GM18861 (cell line): ENCODE results near the gene CEACAM4.
"Not testable (repeated sequence)": the region's sequence is repeated elsewhere in the genome, so short reads cannot be mapped to it uniquely, and the experiment has no call there.

ENCODE experiments used
- ATAC-seq: cut with Tn5 transposase; IDR thresholded peaks from one replicate; pipeline ENCODE4 v1.9.1; 2021; ENCODE audit not compliant: unreplicated experiment

The CEACAM4 gene

GRCh38 chr19:41626877-41627276 is at the start of gene CEACAM4:
TSS of gene CEACAM4 (minus strand) at chr19:41627074. CDS start at chr19:41626963, 111 bp downstream.
- ATAC-seq = no peak

DNA sequence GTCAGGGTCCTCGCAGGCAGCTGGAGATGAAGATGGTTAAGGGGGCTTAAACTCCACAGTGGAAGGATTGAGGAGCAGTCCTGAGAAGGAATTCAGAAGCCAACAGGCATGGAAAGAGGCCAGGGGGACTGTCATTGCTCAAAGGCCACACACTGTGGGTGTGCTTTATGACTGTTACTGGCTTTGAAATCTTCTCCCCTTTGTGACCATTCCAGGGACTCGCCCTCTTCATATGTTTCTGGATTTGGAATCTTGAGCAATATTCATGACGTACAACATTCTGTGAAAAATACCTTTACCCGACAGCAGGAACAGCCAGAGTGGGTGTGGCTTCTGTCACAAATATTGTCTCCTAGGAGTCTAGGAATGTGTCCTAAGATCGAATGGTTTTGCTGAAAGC is 44.6 kb upstream of the CEACAM4 start:
- no peak for ATAC-seq

GRCh38 chr19:41670755-41671154 is 43.9 kb upstream of the CEACAM4 start:
- ATAC-seq = no peak

GRCh38 chr19:41668315-41668714 is 41.4 kb upstream of the CEACAM4 start:
- no peak for ATAC-seq

DNA sequence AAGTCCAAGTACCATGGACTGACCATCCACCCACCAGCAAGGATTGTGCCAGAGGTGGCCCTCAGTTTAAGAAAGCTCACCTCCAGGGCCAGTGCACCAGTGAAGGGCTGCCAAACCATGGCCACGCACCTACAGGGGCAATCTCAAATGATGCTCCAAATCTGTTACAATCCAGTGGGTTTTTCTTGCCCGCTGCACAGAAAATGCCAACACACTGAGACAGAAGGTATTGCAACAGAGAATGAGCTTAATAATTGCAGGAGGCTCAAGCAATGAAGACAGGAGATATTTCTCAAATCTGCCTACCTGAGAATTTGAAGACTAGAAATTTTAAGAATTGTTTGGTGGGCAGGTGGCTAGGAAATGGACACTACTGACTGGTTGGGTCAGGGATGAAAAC is 39.2 kb upstream of the CEACAM4 start:
- no peak for ATAC-seq

- ATAC-seq = no peak
Observed at GRCh38 chr19:41657157-41657556, 30.3 kb upstream of the CEACAM4 start.

- not testable (repeated sequence) for ATAC-seq
Observed at GRCh38 chr19:41656756-41657155, 29.9 kb upstream of the CEACAM4 start.

GRCh38 chr19:41652250-41652649 is 25.4 kb upstream of the CEACAM4 start:
- no peak for ATAC-seq

DNA sequence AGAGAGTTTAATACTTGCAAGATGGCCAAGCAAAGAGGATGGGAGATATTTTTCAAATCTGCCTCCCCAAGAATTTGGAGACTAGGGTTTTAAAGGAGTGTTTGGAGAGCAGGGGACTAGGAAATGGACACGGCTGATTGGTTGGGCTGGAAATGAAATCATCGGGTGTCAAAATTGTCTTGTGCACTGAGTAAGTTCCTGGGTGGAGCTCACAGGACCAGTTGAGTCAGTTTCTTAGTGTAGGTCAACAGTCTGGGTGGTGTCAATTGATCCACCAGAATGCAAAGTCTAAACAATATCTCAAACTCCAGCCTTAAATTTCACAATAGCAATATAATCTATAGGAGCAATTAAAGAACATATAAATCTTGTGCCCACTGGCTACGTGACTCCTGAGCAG is 23.0 kb upstream of the CEACAM4 start:
- no peak for ATAC-seq

DNA sequence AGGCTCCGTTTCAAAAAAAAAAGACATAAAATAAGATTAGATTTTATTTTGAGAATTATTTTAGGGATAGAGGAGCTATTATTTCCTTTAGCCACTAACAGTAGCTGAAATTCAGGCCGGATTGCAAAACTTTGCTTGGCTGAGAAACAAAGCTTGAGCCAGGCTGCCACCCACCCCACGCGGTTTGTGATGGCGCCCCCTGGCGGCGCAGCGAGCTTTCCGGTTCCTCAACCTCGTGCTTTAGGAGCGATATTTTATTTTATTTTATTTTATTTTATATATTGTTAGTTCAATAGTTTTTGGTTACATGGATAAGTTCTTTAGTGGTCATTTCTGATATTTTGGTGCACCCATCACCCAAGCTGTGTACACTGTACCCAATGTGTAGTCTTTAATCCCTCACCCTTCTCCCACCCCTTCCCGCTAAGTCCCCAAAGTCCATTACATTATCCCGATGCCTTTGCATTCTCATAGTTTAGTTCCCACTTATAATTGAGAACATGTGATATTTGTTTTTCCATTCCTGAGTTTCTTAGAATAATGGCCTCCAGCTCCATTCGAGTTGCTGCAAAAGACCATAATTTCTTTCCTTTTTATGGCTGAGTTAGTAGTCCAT is 19.8 kb upstream of the CEACAM4 start:
- ATAC-seq = no peak

GRCh38 chr19:41641879-41642485 is 15.1 kb upstream of the CEACAM4 start:
- no peak for ATAC-seq

DNA sequence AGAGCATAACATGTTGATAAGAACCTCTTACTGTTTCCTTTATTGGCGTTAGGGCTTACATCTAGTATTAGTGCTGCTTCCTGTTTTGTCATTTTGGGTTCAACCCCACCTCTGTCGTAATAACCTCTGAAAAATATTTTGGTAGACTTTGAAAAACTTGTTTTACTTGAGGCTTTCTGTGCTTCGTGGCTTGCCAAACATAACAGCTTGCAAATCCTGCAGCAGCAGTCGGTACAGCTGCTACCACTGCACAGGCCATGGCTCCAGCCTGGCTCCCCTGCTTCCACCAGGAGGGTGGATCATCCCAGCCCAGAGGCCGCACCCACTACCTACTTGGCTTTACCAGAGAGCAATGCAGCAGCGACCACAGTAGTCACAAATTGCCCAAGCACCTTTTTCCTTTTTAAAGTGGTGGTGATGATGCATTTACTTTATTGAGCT is 11.8 kb upstream of the CEACAM4 start:
- ATAC-seq = no peak

DNA sequence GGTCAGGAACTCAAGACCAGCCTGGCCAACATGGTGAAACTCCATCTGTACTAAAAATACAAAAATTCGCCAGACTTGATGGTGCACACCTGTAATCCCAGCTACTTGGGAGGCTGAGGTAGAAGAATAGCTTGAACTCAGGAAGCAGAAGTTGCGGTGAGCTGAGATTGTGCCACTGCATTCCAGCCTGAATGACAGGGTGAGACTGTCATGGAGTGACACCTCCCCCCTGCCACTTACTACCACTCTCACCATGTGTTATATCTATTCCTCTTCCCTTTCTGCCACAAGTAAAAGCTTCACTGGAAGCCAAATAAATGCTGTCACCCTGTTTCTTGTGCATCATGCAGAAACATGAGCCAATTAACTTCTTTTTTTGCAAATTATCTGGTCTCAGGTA is 10.6 kb upstream of the CEACAM4 start:
- ATAC-seq = no peak

GRCh38 chr19:41627966-41628675 is 1.2 kb upstream of the CEACAM4 start:
- no peak for ATAC-seq

GRCh38 chr19:41626278-41626677 is 596 bp downstream of the CEACAM4 start:
- ATAC-seq = no peak

- ATAC-seq = no peak
Observed at GRCh38 chr19:41624937-41625336, 1.9 kb downstream of the CEACAM4 start.

- no peak for ATAC-seq
Observed at GRCh38 chr19:41624515-41624914, 2.4 kb downstream of the CEACAM4 start.

GRCh38 chr19:41623360-41623759 is 3.5 kb downstream of the CEACAM4 start:
- no peak for ATAC-seq

DNA sequence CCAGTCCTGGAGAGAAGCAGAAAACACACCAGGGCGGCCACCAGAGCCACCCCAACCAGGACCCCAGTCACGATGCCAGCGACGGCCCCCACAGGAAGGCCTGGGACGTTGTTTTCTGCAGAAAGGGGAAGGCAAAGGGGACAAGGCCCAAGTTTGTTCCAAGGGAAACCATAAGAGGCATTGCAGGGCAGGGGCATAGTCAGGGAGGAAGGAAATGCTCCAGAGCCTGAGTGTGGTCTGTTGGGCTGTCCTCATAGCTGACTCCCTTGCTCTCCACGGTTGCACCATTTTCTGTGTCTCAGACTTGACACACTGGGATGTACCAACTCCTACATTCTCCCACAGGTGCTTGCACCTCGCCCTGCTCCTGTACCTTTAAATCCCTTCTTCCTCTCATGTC is 5.2 kb downstream of the CEACAM4 start:
- ATAC-seq = no peak

DNA sequence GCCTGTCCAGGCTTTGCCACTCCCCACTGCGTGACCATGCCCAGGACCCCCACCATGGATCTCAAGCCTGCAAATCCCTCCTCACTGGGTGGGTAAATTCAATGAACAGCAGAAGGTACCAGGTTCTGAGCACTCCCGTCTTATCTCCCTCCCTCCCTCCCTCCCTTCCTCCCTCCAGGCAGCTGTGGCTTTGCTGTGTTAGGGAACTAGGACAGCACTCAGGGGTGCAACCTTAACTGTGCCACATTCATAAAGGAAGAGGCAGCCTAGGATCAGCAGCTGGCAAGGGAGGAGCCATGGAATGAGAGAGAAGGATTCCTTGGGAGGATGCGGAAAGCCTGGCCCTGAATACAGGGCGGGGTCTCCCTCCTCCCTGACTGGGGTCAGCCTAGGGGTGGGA is 5.6 kb downstream of the CEACAM4 start:
- no peak for ATAC-seq

DNA sequence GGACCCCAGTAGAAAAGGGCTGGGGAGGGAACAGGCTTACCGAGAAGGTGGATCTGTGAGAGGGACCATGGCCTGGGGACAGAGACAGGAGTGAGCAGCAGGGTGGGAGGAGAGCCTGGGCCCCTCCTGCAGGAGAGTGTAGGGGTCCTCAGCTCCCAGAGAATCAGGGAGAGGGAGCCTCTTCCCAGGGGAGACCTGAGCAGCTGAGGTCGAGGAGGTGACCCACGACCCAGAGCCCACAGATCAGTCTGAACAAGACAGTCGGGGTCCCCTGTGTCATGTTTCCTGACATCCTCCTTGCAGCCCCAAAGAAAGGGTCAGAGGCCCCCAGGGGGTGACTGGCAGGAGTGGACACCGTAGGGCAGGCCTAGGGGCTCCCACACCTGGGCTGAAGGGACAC is 6.7 kb downstream of the CEACAM4 start:
- no peak for ATAC-seq

DNA sequence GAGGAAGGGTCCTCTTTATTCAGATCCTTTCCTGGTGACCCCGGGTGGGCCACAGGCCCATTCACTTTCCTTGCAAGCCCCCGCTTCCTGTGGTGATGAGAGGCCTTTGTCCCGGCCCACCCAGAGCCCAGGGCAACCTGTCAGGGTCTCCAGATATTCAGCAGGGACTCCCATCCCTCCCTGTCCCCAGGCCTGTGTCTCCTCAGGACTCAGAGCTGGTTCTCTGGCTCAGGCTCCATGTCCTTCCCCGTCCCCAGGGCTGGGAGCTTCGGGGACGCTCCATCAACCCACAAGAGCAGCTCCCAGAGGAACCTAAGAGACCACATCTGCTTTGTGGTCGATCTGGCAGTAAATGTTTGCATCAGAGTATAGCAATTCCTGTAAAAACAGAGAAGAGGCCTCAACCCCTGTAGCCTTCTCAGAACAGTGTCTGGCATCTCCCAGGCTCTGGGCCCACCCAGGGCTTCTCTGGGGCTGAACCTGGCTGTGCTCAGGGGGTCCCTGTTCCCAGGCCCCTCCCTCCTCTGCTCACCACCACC is 7.8 kb downstream of the CEACAM4 start:
- ATAC-seq = no peak
